HG03457 (cell line): ENCODE measurements around the gene ATG9A.

Experiments used
- ATAC-seq: cut with Tn5 transposase; IDR thresholded peaks from one replicate; pipeline ENCODE4 v1.9.1; 2021; ENCODE audit warnings: moderate number of reproducible peaks; ENCODE audit not compliant: unreplicated experiment

The ATG9A gene

GRCh38 chr2:219252900-219253752 lies 23.7 kb upstream of the ATG9A start, which contains the start of gene TUBA4B:
TUBA4B (plus strand) TSS chr2:219253243; CDS start chr2:219253408, 165 bp downstream.
- ATAC-seq: no peak

- ATAC-seq: no peak
These were observed 23.1 kb upstream of the ATG9A start for GRCh38 chr2:219252570-219252899.

GRCh38 chr2:219252084-219252483 lies 22.6 kb upstream of the ATG9A start:
- ATAC-seq: no peak

- no peak for ATAC-seq
These were observed 22.2 kb upstream of the ATG9A start for GRCh38 chr2:219251656-219252055.

GRCh38 chr2:219250049-219250781 lies 20.8 kb upstream of the ATG9A start:
- ATAC-seq: no peak

- peak; percentile 33 for ATAC-seq
These were observed 20.0 kb upstream of the ATG9A start for GRCh38 chr2:219249203-219249980.

- ATAC-seq: no peak
These were observed 19.4 kb upstream of the ATG9A start for GRCh38 chr2:219248845-219249202.

- no peak for ATAC-seq
These were observed 18.5 kb upstream of the ATG9A start for GRCh38 chr2:219247678-219248642.

GRCh38 chr2:219246559-219246958 lies 17.1 kb upstream of the ATG9A start:
- ATAC-seq: no peak

GRCh38 chr2:219245899-219246230 lies 16.4 kb upstream of the ATG9A start:
- ATAC-seq: no peak

GRCh38 chr2:219245148-219245898 lies 15.9 kb upstream of the ATG9A start, which contains the start of the genes GLB1L and STK16:
GLB1L (minus strand) TSS chr2:219245444; CDS start chr2:219243573, 1,871 bp downstream.
STK16 (plus strand) TSS chr2:219245479; CDS start chr2:219246000, 521 bp downstream.
- ATAC-seq: peak; percentile 50

GRCh38 chr2:219244789-219245147 lies 15.3 kb upstream of the ATG9A start:
- ATAC-seq: no peak

GRCh38 chr2:219243291-219243761 lies 13.9 kb upstream of the ATG9A start:
- ATAC-seq: no peak

- no peak for ATAC-seq
These were observed 4.9 kb upstream of the ATG9A start for GRCh38 chr2:219234331-219234730.

- ATAC-seq: no peak
These were observed 664 bp upstream of the ATG9A start for GRCh38 chr2:219230059-219230540.

- no peak for ATAC-seq
These were observed 528 bp downstream of the ATG9A start for GRCh38 chr2:219228911-219229304.

GRCh38 chr2:219228041-219228910 lies 1.2 kb downstream of the ATG9A start:
- no peak for ATAC-seq

GRCh38 chr2:219225350-219225749 lies 4.1 kb downstream of the ATG9A start:
- ATAC-seq: no peak
